ENCODE measurements around the gene C10orf71. TPM values are rescaled to one million over a fixed set of nuclear protein-coding genes. Genes with fewer than 3 reads are reported as not detected.
A peak's percentile ranks its signal among the peaks of the same experiment; 100 is the strongest.

C10orf71 gene
- total and polyA plus RNA-seq, 7 experiments from 2014 or later: not detected

GRCh38 chr10:49361178-49361554 is 62.2 kb downstream of the C10orf71 start:
- Histone ChIP-seq H3K27me3 (ENCODE audit: control insufficient read depth in 2 of 2, insufficient read depth in 2 of 2, low read length in 2 of 2) (no peaks in the 10 kb centered on the region), H3K27ac (ENCODE audit: low read depth, low read length) (no peak overlapping the region), H3K9me3 (ENCODE audit: control insufficient read depth in 2 of 3, low read length in 3 of 3) (no peaks in the 10 kb centered on the region), H3K4me3 (ENCODE audit: low read length) (no peak overlapping the region), H3K36me3 (ENCODE audit: control insufficient read depth in 2 of 3, insufficient read depth in 3 of 3, low read length in 3 of 3) (no peaks in the 10 kb centered on the region), H3K4me1 (ENCODE audit: control insufficient read depth in 2 of 2, insufficient read depth in 2 of 2, low read length in 2 of 2) (no peaks in the 10 kb centered on the region)
- intact Hi-C loops (cut with micrococcal nuclease): no loop called here
- no peak overlapping the region for H3K4me3 Mint-ChIP-seq
- CTCF ChIA-PET: no interaction called here
- no peak overlapping the region for H3K27ac Mint-ChIP-seq
- H3K36me3 Mint-ChIP-seq: no peaks in the 10 kb centered on the region
- H3K9me3 Mint-ChIP-seq: peaks cover 0 to 9% (median 0%) of the 10 kb centered on the region in 11 donors
- peaks cover 0 to 3% (median 0%) of the 10 kb centered on the region in 7 donors for H3K4me1 Mint-ChIP-seq
- no peak for DNase-seq
- no peak for ATAC-seq
- peaks cover 0 to 9% (median 0%) of the 10 kb centered on the region in 5 donors for H3K27me3 Mint-ChIP-seq
- POLR2A ChIA-PET: no interaction called here

GRCh38 chr10:49361735-49362568 is 63.0 kb downstream of the C10orf71 start:
- H3K4me3 ChIP-seq (ENCODE audit: low read length): no peak overlapping the region
- no peaks in the 10 kb centered on the region for H3K36me3 ChIP-seq (ENCODE audit: control insufficient read depth in 2 of 3, insufficient read depth in 3 of 3, low read length in 3 of 3)
- Mint-ChIP-seq H3K4me3 (no peak overlapping the region), H3K36me3 (no peaks in the 10 kb centered on the region), H3K27me3 (peaks cover 0 to 9% (median 0%) of the 10 kb centered on the region in 5 donors), H3K27ac (no peak overlapping the region), H3K4me1 (peaks cover 0 to 3% (median 0%) of the 10 kb centered on the region in 7 donors), H3K9me3 (peaks cover 0 to 7% (median 0%) of the 10 kb centered on the region in 11 donors)
- no peaks in the 10 kb centered on the region for H3K9me3 ChIP-seq (ENCODE audit: control insufficient read depth in 2 of 3, low read length in 3 of 3)
- ChIA-PET CTCF (no interaction called here), POLR2A (no interaction called here)
- ATAC-seq: no peak
- intact Hi-C loops (cut with micrococcal nuclease): no loop called here
- H3K27ac ChIP-seq (ENCODE audit: low read depth, low read length): no peak overlapping the region
- DNase-seq: no peak
- no peaks in the 10 kb centered on the region for H3K4me1 ChIP-seq (ENCODE audit: control insufficient read depth in 2 of 2, insufficient read depth in 2 of 2, low read length in 2 of 2)
- H3K27me3 ChIP-seq (ENCODE audit: control insufficient read depth in 2 of 2, insufficient read depth in 2 of 2, low read length in 2 of 2): no peaks in the 10 kb centered on the region

- ChIA-PET POLR2A (no interaction called here), CTCF (no interaction called here)
- Histone ChIP-seq H3K9me3 (ENCODE audit: control insufficient read depth in 2 of 3, low read length in 3 of 3) (no peaks in the 10 kb centered on the region), H3K27me3 (ENCODE audit: control insufficient read depth in 2 of 2, insufficient read depth in 2 of 2, low read length in 2 of 2) (no peaks in the 10 kb centered on the region), H3K4me1 (ENCODE audit: control insufficient read depth in 2 of 2, insufficient read depth in 2 of 2, low read length in 2 of 2) (no peaks in the 10 kb centered on the region), H3K27ac (ENCODE audit: low read depth, low read length) (no peak overlapping the region), H3K4me3 (ENCODE audit: low read length) (no peak overlapping the region), H3K36me3 (ENCODE audit: control insufficient read depth in 2 of 3, insufficient read depth in 3 of 3, low read length in 3 of 3) (no peaks in the 10 kb centered on the region)
- H3K27me3 Mint-ChIP-seq: peaks cover 0 to 9% (median 1%) of the 10 kb centered on the region in 5 donors
- H3K27ac Mint-ChIP-seq: no peak overlapping the region
- H3K9me3 Mint-ChIP-seq: peaks cover 0 to 4% (median 0%) of the 10 kb centered on the region in 11 donors
- no peak overlapping the region for H3K4me3 Mint-ChIP-seq
- peaks cover 0 to 3% (median 0%) of the 10 kb centered on the region in 7 donors for H3K4me1 Mint-ChIP-seq
- H3K36me3 Mint-ChIP-seq: no peaks in the 10 kb centered on the region
- no peak for DNase-seq
- peak; percentile 54 for ATAC-seq
- intact Hi-C loops (cut with micrococcal nuclease): no loop called here
Measured at GRCh38 chr10:49362596-49363260, 63.8 kb downstream of the C10orf71 start.

GRCh38 chr10:49363309-49364031 is 64.5 kb downstream of the C10orf71 start:
- Histone ChIP-seq H3K27me3 (ENCODE audit: control insufficient read depth in 2 of 2, insufficient read depth in 2 of 2, low read length in 2 of 2) (no peaks in the 10 kb centered on the region), H3K4me3 (ENCODE audit: low read length) (no peak overlapping the region), H3K27ac (ENCODE audit: low read depth, low read length) (no peak overlapping the region), H3K4me1 (ENCODE audit: control insufficient read depth in 2 of 2, insufficient read depth in 2 of 2, low read length in 2 of 2) (no peaks in the 10 kb centered on the region), H3K36me3 (ENCODE audit: control insufficient read depth in 2 of 3, insufficient read depth in 3 of 3, low read length in 3 of 3) (no peaks in the 10 kb centered on the region), H3K9me3 (ENCODE audit: control insufficient read depth in 2 of 3, low read length in 3 of 3) (no peaks in the 10 kb centered on the region)
- ATAC-seq (no peak), DNase-seq (no peak)
- H3K27me3 Mint-ChIP-seq: peaks cover 0 to 13% (median 5%) of the 10 kb centered on the region in 5 donors
- no peak overlapping the region for H3K27ac Mint-ChIP-seq
- H3K9me3 Mint-ChIP-seq: peaks cover 0 to 1% (median 0%) of the 10 kb centered on the region in 11 donors
- peaks cover 0 to 3% (median 0%) of the 10 kb centered on the region in 7 donors for H3K4me1 Mint-ChIP-seq
- intact Hi-C loops (cut with micrococcal nuclease): no loop called here
- no peak overlapping the region for H3K4me3 Mint-ChIP-seq
- H3K36me3 Mint-ChIP-seq: no peaks in the 10 kb centered on the region
- POLR2A ChIA-PET: no interaction called here
- CTCF ChIA-PET: no interaction called here

GRCh38 chr10:49364051-49364450 is 65.1 kb downstream of the C10orf71 start:
- H3K27me3 ChIP-seq (ENCODE audit: control insufficient read depth in 2 of 2, insufficient read depth in 2 of 2, low read length in 2 of 2): no peaks in the 10 kb centered on the region
- Mint-ChIP-seq H3K4me1 (peaks cover 0 to 3% (median 0%) of the 10 kb centered on the region in 7 donors), H3K4me3 (no peak overlapping the region), H3K27ac (no peak overlapping the region), H3K9me3 (peaks cover 0 to 1% (median 0%) of the 10 kb centered on the region in 11 donors), H3K27me3 (peaks cover 0 to 18% (median 5%) of the 10 kb centered on the region in 5 donors), H3K36me3 (no peaks in the 10 kb centered on the region)
- ATAC-seq: no peak
- POLR2A ChIA-PET: no interaction called here
- no peaks in the 10 kb centered on the region for H3K36me3 ChIP-seq (ENCODE audit: control insufficient read depth in 2 of 3, insufficient read depth in 3 of 3, low read length in 3 of 3)
- no peak overlapping the region for H3K4me3 ChIP-seq (ENCODE audit: low read length)
- CTCF ChIA-PET: no interaction called here
- intact Hi-C loops (cut with micrococcal nuclease): no loop called here
- DNase-seq: no peak
- no peak overlapping the region for H3K27ac ChIP-seq (ENCODE audit: low read depth, low read length)
- H3K9me3 ChIP-seq (ENCODE audit: control insufficient read depth in 2 of 3, low read length in 3 of 3): no peaks in the 10 kb centered on the region
- no peaks in the 10 kb centered on the region for H3K4me1 ChIP-seq (ENCODE audit: control insufficient read depth in 2 of 2, insufficient read depth in 2 of 2, low read length in 2 of 2)

GRCh38 chr10:49364747-49365146 is 65.8 kb downstream of the C10orf71 start:
- Histone ChIP-seq H3K36me3 (ENCODE audit: control insufficient read depth in 2 of 3, insufficient read depth in 3 of 3, low read length in 3 of 3) (no peaks in the 10 kb centered on the region), H3K9me3 (ENCODE audit: control insufficient read depth in 2 of 3, low read length in 3 of 3) (no peaks in the 10 kb centered on the region), H3K27me3 (ENCODE audit: control insufficient read depth in 2 of 2, insufficient read depth in 2 of 2, low read length in 2 of 2) (no peaks in the 10 kb centered on the region), H3K27ac (ENCODE audit: low read depth, low read length) (no peak overlapping the region), H3K4me1 (ENCODE audit: control insufficient read depth in 2 of 2, insufficient read depth in 2 of 2, low read length in 2 of 2) (no peaks in the 10 kb centered on the region), H3K4me3 (ENCODE audit: low read length) (no peak overlapping the region)
- ATAC-seq (no peak), DNase-seq (no peak)
- H3K27me3 Mint-ChIP-seq: peaks cover 0 to 18% (median 5%) of the 10 kb centered on the region in 5 donors
- no peak overlapping the region for H3K4me3 Mint-ChIP-seq
- H3K4me1 Mint-ChIP-seq: peaks cover 0 to 1% (median 0%) of the 10 kb centered on the region in 7 donors
- ChIA-PET CTCF (no interaction called here), POLR2A (no interaction called here)
- no peak overlapping the region for H3K27ac Mint-ChIP-seq
- intact Hi-C loops (cut with micrococcal nuclease): no loop called here
- no peaks in the 10 kb centered on the region for H3K36me3 Mint-ChIP-seq
- no peaks in the 10 kb centered on the region for H3K9me3 Mint-ChIP-seq

All from naive thymus-derived CD4-positive, alpha-beta T cell (primary cell).